HG02884 (cell line): ENCODE measurements around the gene JAM3.

Experiments used
- ATAC-seq: cut with Tn5 transposase; IDR thresholded peaks from one replicate; pipeline ENCODE4 v1.9.1; 2021; ENCODE audit warnings: mild to moderate bottlenecking, moderate library complexity; ENCODE audit not compliant: unreplicated experiment

The JAM3 gene

GRCh38 chr11:134068829-134069425 is at the start of gene JAM3:
TSS of gene JAM3 (plus strand) at chr11:134069072. CDS start at chr11:134069084, 12 bp downstream.
- ATAC-seq = peak; percentile 93

- no peak for ATAC-seq
These were observed 49.4 kb upstream of the JAM3 start for GRCh38 chr11:134019500-134019899.

GRCh38 chr11:134020598-134020997 is 48.3 kb upstream of the JAM3 start:
- no peak for ATAC-seq

- no peak for ATAC-seq
These were observed 47.5 kb upstream of the JAM3 start for GRCh38 chr11:134021326-134021725.

- ATAC-seq = no peak
These were observed 46.1 kb upstream of the JAM3 start for GRCh38 chr11:134022748-134023147.

- no peak for ATAC-seq
These were observed 44.3 kb upstream of the JAM3 start for GRCh38 chr11:134024420-134025081.

GRCh38 chr11:134025082-134025429 is 43.8 kb upstream of the JAM3 start:
- ATAC-seq = no peak

GRCh38 chr11:134026655-134027343 is 42.1 kb upstream of the JAM3 start:
- ATAC-seq = no peak

GRCh38 chr11:134027671-134028070 is 41.2 kb upstream of the JAM3 start:
- no peak for ATAC-seq

GRCh38 chr11:134028368-134028920 is 40.4 kb upstream of the JAM3 start:
- no peak for ATAC-seq

GRCh38 chr11:134030853-134031252 is 38.0 kb upstream of the JAM3 start:
- no peak for ATAC-seq

GRCh38 chr11:134032043-134032442 is 36.8 kb upstream of the JAM3 start:
- ATAC-seq = no peak

- ATAC-seq = no peak
These were observed 36.3 kb upstream of the JAM3 start for GRCh38 chr11:134032501-134033091.

GRCh38 chr11:134033276-134033675 is 35.6 kb upstream of the JAM3 start:
- no peak for ATAC-seq

GRCh38 chr11:134033696-134034491 is 35.0 kb upstream of the JAM3 start:
- peak; percentile 67 for ATAC-seq

- ATAC-seq = no peak
These were observed 34.1 kb upstream of the JAM3 start for GRCh38 chr11:134034496-134035381.

GRCh38 chr11:134036492-134037045 is 32.3 kb upstream of the JAM3 start:
- ATAC-seq = no peak

GRCh38 chr11:134037046-134037908 is 31.6 kb upstream of the JAM3 start:
- peak; percentile 66 for ATAC-seq
